Retina (tissue), 1 donor: ENCODE measurements around the gene MBOAT2.
"Not testable (repeated sequence)": the region's sequence is repeated elsewhere in the genome, so short reads cannot be mapped to it uniquely, and the experiment has no call there.

ENCODE experiments used
- DNase-seq: peaks from one replicate; pipeline ENCODE4 v3.0.0-alpha.2; 2016

The MBOAT2 gene

GRCh38 chr2:8938384-8938783, 65.1 kb downstream of the MBOAT2 start:
- DNase-seq, result no peak

- DNase-seq, result no peak
Measured at GRCh38 chr2:8935982-8936381, 67.5 kb downstream of the MBOAT2 start.

- no peak for DNase-seq
Measured at GRCh38 chr2:8934338-8934737, 69.1 kb downstream of the MBOAT2 start.

GRCh38 chr2:8932702-8933101, 70.8 kb downstream of the MBOAT2 start:
- no peak for DNase-seq

- DNase-seq, result not testable (repeated sequence)
Measured at GRCh38 chr2:8930185-8930584, 73.3 kb downstream of the MBOAT2 start.

GRCh38 chr2:8929128-8929527, 74.4 kb downstream of the MBOAT2 start:
- DNase-seq, result no peak

GRCh38 chr2:8927510-8928455, 75.7 kb downstream of the MBOAT2 start:
- DNase-seq, result no peak

- no peak for DNase-seq
Measured at GRCh38 chr2:8926356-8926755, 77.1 kb downstream of the MBOAT2 start.

GRCh38 chr2:8925411-8925810, 78.1 kb downstream of the MBOAT2 start:
- DNase-seq, result no peak

- DNase-seq, result no peak
Measured at GRCh38 chr2:8923183-8923582, 80.3 kb downstream of the MBOAT2 start.

GRCh38 chr2:8922431-8922830, 81.1 kb downstream of the MBOAT2 start:
- DNase-seq, result no peak

- no peak for DNase-seq
Measured at GRCh38 chr2:8918412-8918811, 85.1 kb downstream of the MBOAT2 start.

GRCh38 chr2:8915941-8916340, 87.5 kb downstream of the MBOAT2 start:
- no peak for DNase-seq

GRCh38 chr2:8913767-8914166, 89.7 kb downstream of the MBOAT2 start:
- DNase-seq, result not testable (repeated sequence)

GRCh38 chr2:8907764-8908288, 95.7 kb downstream of the MBOAT2 start:
- no peak for DNase-seq

GRCh38 chr2:8903924-8904323, 99.6 kb downstream of the MBOAT2 start:
- DNase-seq, result not testable (repeated sequence)

- DNase-seq, result not testable (repeated sequence)
Measured at GRCh38 chr2:8902757-8903156, 100.7 kb downstream of the MBOAT2 start.

- not testable (repeated sequence) for DNase-seq
Measured at GRCh38 chr2:8897206-8897605, 106.3 kb downstream of the MBOAT2 start.

- not testable (repeated sequence) for DNase-seq
Measured at GRCh38 chr2:8896671-8897070, 106.8 kb downstream of the MBOAT2 start.

- DNase-seq, result not testable (repeated sequence)
Measured at GRCh38 chr2:8895087-8895912, 108.2 kb downstream of the MBOAT2 start.

GRCh38 chr2:8893978-8894820, 109.3 kb downstream of the MBOAT2 start:
- no peak for DNase-seq

- DNase-seq, result no peak
Measured at GRCh38 chr2:8893474-8893873, 110.0 kb downstream of the MBOAT2 start.
